Left colon (tissue), 2 donors: ENCODE results near the gene ANKRD17. TPM values are rescaled to one million over a fixed set of nuclear protein-coding genes. Genes with fewer than 3 reads are reported as not detected.
A peak's percentile ranks its signal among the peaks of the same experiment; 100 is the strongest.

Source experiments
- ATAC-seq: fragments of 200-7000 bp; cut with Tn5 transposase; one replicate; pipeline ENCODE4 v1.9.1; 2020; ENCODE audit warnings: mild to moderate bottlenecking, moderate library complexity
- DNase-seq, 2 donors: peaks; one replicate each; pipeline ENCODE4 v3.0.0-alpha.2; 2020
- intact Hi-C, 2 donors: fragments of 100-400 bp; cut with DNase I in 1 of 2; cut with micrococcal nuclease in 1 of 2; formaldehyde crosslinking; loops; one replicate each; pipeline versions ENCODE4 v1.11.2 to v1.14.0; 2022; cut with DNase I, micrococcal nuclease
- total RNA-seq, 2 donors: library from RNA; stranded (reverse); fragmentation: NEBNext Ultra II Directional; extraction: Animal tissue kit (Norgen Biotek cat#: 25700); gene quantifications; one replicate each; pipeline ENCODE4 v1.2.1, GENCODE V29; 2021
- donor health status: DM: no; HTN: no; CAD: no.
- donor health status: DM: yes; HTN: yes; CAD: no.

ANKRD17 gene
- total RNA-seq, 2 donors from 2014 or later = 58.3 to 61.1 TPM

GRCh38 chr4:73028621-73029020, 230.0 kb downstream of the ANKRD17 start:
- ATAC-seq (peak; percentile 79), DNase-seq (no peak)
- intact Hi-C loops = no loop called here

Other genes with a start within 250 kb of the ANKRD17 start
- 10 to 100 TPM; 17.0 to 18.1 TPM for gene COX18, start 189.1 kb downstream of the ANKRD17 start, total RNA-seq
- not detected for gene ALB, start 145.5 kb upstream of the ANKRD17 start, total RNA-seq
- gene AFP, start 177.4 kb upstream of the ANKRD17 start, total RNA-seq = not detected
- not detected for gene AFM, start 222.9 kb upstream of the ANKRD17 start, total RNA-seq